Rectal smooth muscle tissue (tissue), 1 donor: ENCODE results near the gene ID3.
A peak's percentile ranks its signal among the peaks of the same experiment; 100 is the strongest.

Experiments
- H3K27ac ChIP-seq: one replicate; pipeline ENCODE4 v1.7.0; 2013; ENCODE audit warnings: low read depth, low read length, inconsistent platforms
- H3K27me3 ChIP-seq: one replicate; pipeline ENCODE4 v1.7.0; 2013; ENCODE audit warnings: low read length; ENCODE audit not compliant: control insufficient read depth, insufficient read depth
- H3K36me3 ChIP-seq: one replicate; pipeline ENCODE4 v1.7.0; 2013; ENCODE audit warnings: low read length; ENCODE audit not compliant: control insufficient read depth, insufficient read depth
- H3K4me1 ChIP-seq: one replicate; pipeline ENCODE4 v1.7.0; 2013; ENCODE audit warnings: low read length; ENCODE audit not compliant: control insufficient read depth, insufficient read depth
- H3K4me3 ChIP-seq: one replicate; pipeline ENCODE4 v1.7.0; 2013; ENCODE audit warnings: low read length
- H3K9ac ChIP-seq: one replicate; pipeline ENCODE4 v1.7.0; 2013; ENCODE audit warnings: low read length

ID3 gene

GRCh38 chr1:23530087-23530746, 29.1 kb downstream of the ID3 start:
- Histone ChIP-seq H3K4me1 (peaks cover 6% of the 10 kb centered on the region), H3K36me3 (no peaks in the 10 kb centered on the region), H3K4me3 (peak overlapping the region; percentile 72), H3K27me3 (peaks cover 2% of the 10 kb centered on the region), H3K27ac (no peak overlapping the region), H3K9ac (no peak overlapping the region)

- peaks cover 6% of the 10 kb centered on the region for H3K4me1 ChIP-seq
- H3K4me3 ChIP-seq, result peak overlapping the region; percentile 72
- H3K9ac ChIP-seq, result no peak overlapping the region
- H3K36me3 ChIP-seq, result no peaks in the 10 kb centered on the region
- peaks cover 2% of the 10 kb centered on the region for H3K27me3 ChIP-seq
- H3K27ac ChIP-seq, result no peak overlapping the region
Measured at GRCh38 chr1:23529146-23530086, 29.9 kb downstream of the ID3 start.

GRCh38 chr1:23528250-23528978, 30.9 kb downstream of the ID3 start:
- Histone ChIP-seq H3K27ac (no peak overlapping the region), H3K4me1 (peaks cover 6% of the 10 kb centered on the region), H3K4me3 (peak overlapping the region; percentile 25), H3K27me3 (peaks cover 2% of the 10 kb centered on the region), H3K9ac (peak overlapping the region; percentile 19), H3K36me3 (no peaks in the 10 kb centered on the region)

GRCh38 chr1:23527900-23528249, 31.4 kb downstream of the ID3 start:
- Histone ChIP-seq H3K4me3 (no peak overlapping the region), H3K27me3 (peaks cover 2% of the 10 kb centered on the region), H3K36me3 (no peaks in the 10 kb centered on the region), H3K4me1 (peaks cover 6% of the 10 kb centered on the region), H3K27ac (no peak overlapping the region), H3K9ac (no peak overlapping the region)

- no peak overlapping the region for H3K27ac ChIP-seq
- H3K4me3 ChIP-seq, result no peak overlapping the region
- no peaks in the 10 kb centered on the region for H3K36me3 ChIP-seq
- peaks cover 2% of the 10 kb centered on the region for H3K27me3 ChIP-seq
- no peak overlapping the region for H3K9ac ChIP-seq
- H3K4me1 ChIP-seq, result peaks cover 6% of the 10 kb centered on the region
Measured at GRCh38 chr1:23527366-23527765, 31.9 kb downstream of the ID3 start.

- Histone ChIP-seq H3K27me3 (peaks cover 2% of the 10 kb centered on the region), H3K27ac (no peak overlapping the region), H3K36me3 (no peaks in the 10 kb centered on the region), H3K9ac (no peak overlapping the region), H3K4me1 (peaks cover 4% of the 10 kb centered on the region), H3K4me3 (no peak overlapping the region)
Measured at GRCh38 chr1:23526329-23527041, 32.8 kb downstream of the ID3 start.

GRCh38 chr1:23525558-23526250, 33.6 kb downstream of the ID3 start:
- no peak overlapping the region for H3K4me3 ChIP-seq
- H3K27me3 ChIP-seq, result peaks cover 2% of the 10 kb centered on the region
- H3K36me3 ChIP-seq, result no peaks in the 10 kb centered on the region
- peaks cover 2% of the 10 kb centered on the region for H3K4me1 ChIP-seq
- no peak overlapping the region for H3K27ac ChIP-seq
- H3K9ac ChIP-seq, result no peak overlapping the region

GRCh38 chr1:23524716-23525401, 34.4 kb downstream of the ID3 start:
- no peak overlapping the region for H3K9ac ChIP-seq
- H3K36me3 ChIP-seq, result no peaks in the 10 kb centered on the region
- no peak overlapping the region for H3K27ac ChIP-seq
- no peaks in the 10 kb centered on the region for H3K4me1 ChIP-seq
- H3K27me3 ChIP-seq, result peaks cover 2% of the 10 kb centered on the region
- H3K4me3 ChIP-seq, result peak overlapping the region; percentile 19

GRCh38 chr1:23524163-23524562, 35.1 kb downstream of the ID3 start:
- H3K27ac ChIP-seq, result no peak overlapping the region
- H3K4me3 ChIP-seq, result peak overlapping the region; percentile 19
- H3K4me1 ChIP-seq, result no peaks in the 10 kb centered on the region
- H3K36me3 ChIP-seq, result no peaks in the 10 kb centered on the region
- no peak overlapping the region for H3K9ac ChIP-seq
- peaks cover 2% of the 10 kb centered on the region for H3K27me3 ChIP-seq

- no peak overlapping the region for H3K9ac ChIP-seq
- H3K27me3 ChIP-seq, result peaks cover 2% of the 10 kb centered on the region
- H3K36me3 ChIP-seq, result peaks cover 3% of the 10 kb centered on the region
- H3K27ac ChIP-seq, result no peak overlapping the region
- H3K4me1 ChIP-seq, result no peaks in the 10 kb centered on the region
- H3K4me3 ChIP-seq, result no peak overlapping the region
Measured at GRCh38 chr1:23522244-23522982, 36.9 kb downstream of the ID3 start.

GRCh38 chr1:23521588-23521987, 37.7 kb downstream of the ID3 start:
- H3K36me3 ChIP-seq, result peaks cover 3% of the 10 kb centered on the region
- no peak overlapping the region for H3K27ac ChIP-seq
- H3K9ac ChIP-seq, result no peak overlapping the region
- no peaks in the 10 kb centered on the region for H3K4me1 ChIP-seq
- no peak overlapping the region for H3K4me3 ChIP-seq
- no peaks in the 10 kb centered on the region for H3K27me3 ChIP-seq
